ENCODE measurements around the gene NPPA.
A peak's percentile ranks its signal among the peaks of the same experiment; 100 is the strongest.
"Not testable (repeated sequence)": the region's sequence is repeated elsewhere in the genome, so short reads cannot be mapped to it uniquely, and the experiment has no call there.

The NPPA gene

DNA sequence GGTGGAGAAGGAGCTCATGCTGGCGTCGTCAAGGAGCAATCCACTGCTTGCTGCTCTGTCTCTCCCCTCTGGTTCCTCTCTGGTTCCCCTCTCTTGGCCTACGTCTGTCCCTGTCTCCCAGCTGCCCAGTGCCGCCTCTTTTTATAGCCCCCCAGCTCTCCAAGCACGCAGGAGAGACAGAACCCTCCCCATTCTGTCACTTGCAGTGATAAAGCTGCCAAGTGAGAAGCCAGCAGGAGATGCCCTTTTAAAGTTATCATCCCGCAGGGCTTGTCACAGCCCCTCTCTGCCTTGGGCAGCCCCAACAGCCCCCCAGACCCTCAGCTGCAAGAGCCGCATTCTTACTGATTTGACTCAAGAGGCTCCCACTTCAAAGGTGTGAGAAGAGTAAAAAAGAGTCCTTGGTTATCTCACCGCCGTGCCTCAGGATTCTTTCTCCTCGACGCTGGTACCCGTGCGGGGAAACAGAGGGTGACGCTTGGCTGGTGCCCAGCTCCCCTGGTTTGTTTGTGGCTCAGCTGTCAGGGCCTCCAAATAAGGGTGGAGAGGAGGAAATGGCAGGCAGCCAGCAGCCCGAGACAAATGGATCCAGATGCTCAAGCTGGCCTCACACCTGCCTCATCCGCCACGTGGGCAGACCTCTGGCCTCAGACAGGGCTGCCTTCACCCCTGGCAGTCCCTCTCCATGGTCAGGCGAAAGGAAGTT, at the start of gene NPPA:
Gene NPPA (minus strand): TSS at position 117 of the 706 bp plus-strand sequence. CDS start 99 bp downstream, at position 18.
- TF ChIP-seq GATA1 (IDR thresholded peaks at IDR 0.05; ENCODE audit: low read depth, low read length) (no peak), POLR2A (IDR thresholded peaks at IDR 0.05; ENCODE audit: low read length) (no peak)
- no peak for DNase-seq

GRCh38 chr1:11894501-11894900, 46.9 kb upstream of the NPPA start:
- DNase-seq, result not testable (repeated sequence)

DNA sequence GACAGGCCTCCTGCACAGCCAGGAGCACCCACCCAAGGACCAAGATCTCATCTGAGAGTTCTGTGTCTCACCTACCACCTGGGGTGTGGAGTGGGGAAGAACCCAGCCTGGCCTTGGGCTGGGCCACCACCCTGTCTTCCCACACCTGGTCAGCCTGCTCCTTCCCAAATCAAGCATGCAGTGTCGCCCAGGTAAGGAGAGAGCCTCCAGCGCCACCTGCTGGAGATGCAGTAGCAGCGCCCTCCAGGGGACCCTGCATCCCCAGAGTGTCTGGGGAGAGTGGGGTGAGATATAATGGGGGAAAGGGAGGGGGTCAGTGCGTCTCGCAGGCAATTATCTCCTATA, 46.3 kb upstream of the NPPA start:
- DNase-seq, result peak; percentile 65 to 84

DNA sequence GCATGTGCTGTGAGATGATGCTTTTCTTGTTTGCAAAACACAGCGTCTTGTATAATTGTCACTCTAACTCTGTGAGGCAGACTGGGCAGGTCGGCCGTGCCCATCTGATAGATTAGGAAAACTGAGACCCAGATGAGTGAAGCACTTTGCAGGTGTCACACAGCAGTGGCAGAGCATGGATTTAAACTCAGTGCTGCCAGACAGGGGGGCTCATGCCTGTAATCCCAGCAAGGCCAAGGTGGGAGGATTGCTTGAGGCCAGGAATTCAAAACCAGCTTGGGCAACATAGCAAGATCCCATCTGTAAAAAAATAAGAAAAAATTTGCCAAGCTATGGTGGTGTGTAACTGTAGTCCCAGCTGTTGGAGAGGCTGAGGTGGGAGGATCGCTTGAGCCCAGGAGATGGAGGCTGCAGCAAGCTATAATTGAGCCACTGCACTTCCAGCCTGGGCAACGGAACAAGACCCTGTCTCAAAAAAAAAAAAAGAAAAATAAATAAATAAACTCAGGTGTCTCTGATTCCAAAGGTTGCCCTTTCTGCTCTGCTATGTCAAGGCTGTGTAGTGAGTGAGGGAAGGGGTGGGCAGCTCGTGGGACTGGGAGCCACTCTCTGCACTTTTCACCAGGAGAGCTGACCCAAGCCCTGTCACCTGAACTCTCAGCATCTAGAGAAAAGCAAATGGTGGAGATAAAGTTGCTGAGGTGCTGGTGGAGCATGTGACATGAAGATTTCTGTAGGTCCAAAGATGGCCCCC, 44.0 kb upstream of the NPPA start:
- DNase-seq, result no peak

More for the DNA sequence above, 46.3 kb upstream of the NPPA start:
- TF ChIP-seq GATA1 (IDR thresholded peaks at IDR 0.05; ENCODE audit: low read depth, low read length) (no peak), POLR2A (IDR thresholded peaks at IDR 0.05; ENCODE audit: low read length) (no peak)

GRCh38 chr1:11888877-11889208, 41.3 kb upstream of the NPPA start:
- DNase-seq, result no peak
- TF ChIP-seq POLR2A (IDR thresholded peaks at IDR 0.05; ENCODE audit: low read length), result no peak

More for the DNA sequence above, 44.0 kb upstream of the NPPA start:
- TF ChIP-seq GATA1 (IDR thresholded peaks at IDR 0.05; ENCODE audit: low read depth, low read length), result no peak
- no peak for TF ChIP-seq POLR2A (IDR thresholded peaks at IDR 0.05; ENCODE audit: low read length)

DNA sequence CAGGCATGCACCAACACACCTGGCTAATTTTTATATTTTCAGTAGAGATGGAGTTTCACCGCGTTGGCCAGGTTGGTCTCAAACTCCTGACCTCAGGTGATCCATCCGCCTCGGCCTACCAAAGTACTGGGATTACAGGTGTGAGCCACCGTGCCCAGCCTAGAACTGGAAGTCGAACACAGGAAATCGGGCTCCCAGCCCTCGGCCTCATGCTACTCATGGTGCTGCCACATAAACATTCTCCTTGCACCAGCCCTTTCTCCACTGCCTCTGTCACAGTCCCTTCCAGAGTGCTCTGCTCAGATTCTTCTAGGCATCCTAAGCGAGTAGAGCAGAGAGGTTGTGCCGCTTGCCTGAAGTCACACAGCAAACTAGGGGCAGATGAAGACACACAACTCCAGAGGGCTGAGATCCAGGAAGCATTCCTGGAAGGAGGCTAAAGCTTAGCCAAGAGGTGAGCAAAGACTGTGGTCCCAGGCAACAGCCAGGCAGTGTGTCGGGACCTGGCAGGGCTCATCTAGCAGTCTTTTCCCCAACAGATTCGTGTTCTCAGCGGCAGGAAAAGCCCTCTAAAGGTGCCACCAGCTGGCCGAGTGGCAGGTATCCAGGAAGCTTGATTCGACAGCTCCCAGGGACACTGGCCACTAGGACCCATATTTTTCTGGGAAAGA, 40.8 kb upstream of the NPPA start:
- TF ChIP-seq GATA1 (IDR thresholded peaks at IDR 0.05; ENCODE audit: low read depth, low read length) (no peak), POLR2A (IDR thresholded peaks at IDR 0.05; ENCODE audit: low read length) (no peak)
- no peak for DNase-seq

- DNase-seq, result no peak
- no peak for TF ChIP-seq POLR2A (IDR thresholded peaks at IDR 0.05; ENCODE audit: low read length)
- TF ChIP-seq GATA1 (IDR thresholded peaks at IDR 0.05; ENCODE audit: low read depth, low read length), result no peak
Measured at GRCh38 chr1:11887666-11888007, 40.1 kb upstream of the NPPA start.

DNA sequence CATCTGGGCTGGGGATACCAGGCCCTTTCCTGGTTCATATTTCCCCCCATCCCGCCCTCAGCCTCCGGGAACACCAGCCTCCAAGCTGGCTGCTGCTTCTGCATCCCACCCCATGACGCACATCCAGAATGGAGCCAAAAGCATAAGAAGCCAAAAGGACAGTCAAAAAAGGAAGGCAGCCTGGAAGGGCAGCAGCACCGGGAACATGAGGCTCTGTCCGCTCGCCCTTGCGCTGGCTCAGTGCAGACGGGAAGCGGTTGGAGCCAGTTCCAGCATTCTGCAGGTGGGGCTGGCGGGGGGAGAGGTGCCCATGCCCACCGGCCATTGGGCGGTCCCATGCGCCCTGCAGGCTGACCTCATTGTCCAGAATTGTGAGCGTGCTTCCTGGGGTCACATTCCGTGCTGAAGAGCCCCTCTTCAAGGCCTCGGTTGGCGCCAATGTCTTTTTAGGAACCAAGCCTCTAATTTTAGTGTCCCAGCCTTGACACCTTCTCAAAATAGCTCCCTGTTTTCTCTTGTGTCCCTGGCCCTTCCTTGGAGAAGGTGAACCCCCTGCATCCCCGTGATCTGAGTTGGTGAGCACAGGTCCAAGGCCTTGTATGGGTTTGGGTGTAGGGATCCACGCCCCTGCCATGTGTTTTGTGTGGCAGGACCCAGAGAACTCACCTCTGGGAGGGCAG, 39.5 kb upstream of the NPPA start:
- no peak for DNase-seq
- TF ChIP-seq GATA1 (IDR thresholded peaks at IDR 0.05; ENCODE audit: low read depth, low read length), result no peak
- TF ChIP-seq POLR2A (IDR thresholded peaks at IDR 0.05; ENCODE audit: low read length), result no peak

DNA sequence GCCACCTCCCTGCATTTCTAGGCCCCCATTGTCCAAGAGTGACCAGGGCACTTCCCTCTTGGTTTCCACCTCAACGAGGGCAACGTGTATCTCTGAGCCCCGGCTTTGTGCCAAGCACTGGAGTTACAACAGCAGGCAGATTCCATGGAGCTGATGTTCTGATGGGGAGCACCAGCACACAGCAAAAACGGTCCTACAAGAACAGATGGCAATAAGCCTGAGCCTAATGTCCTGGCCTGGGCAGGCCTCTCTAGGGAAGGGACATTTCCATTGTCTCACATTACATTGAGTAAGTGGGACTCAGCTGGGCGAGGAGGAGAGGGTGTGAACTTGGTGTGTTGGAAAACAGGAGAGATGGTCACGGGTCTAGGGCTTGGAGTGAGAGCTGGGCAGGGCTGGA, 38.3 kb upstream of the NPPA start:
- no peak for DNase-seq
- TF ChIP-seq GATA1 (IDR thresholded peaks at IDR 0.05; ENCODE audit: low read depth, low read length) (no peak), POLR2A (IDR thresholded peaks at IDR 0.05; ENCODE audit: low read length) (no peak)

DNA sequence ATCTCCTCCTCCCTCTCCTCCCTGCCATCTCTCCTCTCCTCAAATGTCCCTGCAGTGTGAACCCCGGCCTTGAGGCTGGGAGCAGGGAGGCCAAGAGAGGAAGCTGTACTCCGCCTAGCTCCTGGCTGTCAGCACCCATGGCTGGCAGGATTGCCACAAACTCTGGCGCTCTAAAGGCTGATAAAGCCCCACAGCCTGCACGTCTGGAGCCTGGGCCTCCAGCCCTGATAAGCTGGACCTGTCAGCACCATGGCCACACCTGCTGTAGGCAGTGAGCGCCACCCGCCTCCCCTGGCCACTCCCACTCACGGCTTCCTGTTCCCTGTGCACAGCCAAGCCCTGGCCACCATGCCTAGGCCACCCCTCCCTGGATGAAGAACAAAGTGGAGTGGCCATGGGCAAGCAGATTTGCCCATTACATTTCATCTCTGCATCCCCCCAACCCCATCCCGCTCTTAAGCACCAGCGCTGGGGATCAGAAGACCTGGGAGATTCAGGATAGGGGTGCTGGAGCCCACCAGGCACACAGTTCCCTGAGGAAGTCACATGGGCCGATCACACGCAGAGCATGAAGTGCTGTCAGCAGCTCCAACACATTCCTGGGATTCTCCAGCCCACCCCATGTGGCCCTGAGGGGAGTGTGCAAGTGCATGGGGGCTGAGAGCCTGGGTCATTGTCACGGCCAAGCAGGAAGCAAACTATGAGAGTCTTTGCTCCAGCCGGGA, 35.4 kb upstream of the NPPA start:
- peak; percentile 63 for TF ChIP-seq POLR2A (IDR thresholded peaks at IDR 0.05; ENCODE audit: low read length)
- peak; percentile 70 for TF ChIP-seq GATA1 (IDR thresholded peaks at IDR 0.05; ENCODE audit: low read depth, low read length)
- peak; percentile 93 to 96 for DNase-seq

DNA sequence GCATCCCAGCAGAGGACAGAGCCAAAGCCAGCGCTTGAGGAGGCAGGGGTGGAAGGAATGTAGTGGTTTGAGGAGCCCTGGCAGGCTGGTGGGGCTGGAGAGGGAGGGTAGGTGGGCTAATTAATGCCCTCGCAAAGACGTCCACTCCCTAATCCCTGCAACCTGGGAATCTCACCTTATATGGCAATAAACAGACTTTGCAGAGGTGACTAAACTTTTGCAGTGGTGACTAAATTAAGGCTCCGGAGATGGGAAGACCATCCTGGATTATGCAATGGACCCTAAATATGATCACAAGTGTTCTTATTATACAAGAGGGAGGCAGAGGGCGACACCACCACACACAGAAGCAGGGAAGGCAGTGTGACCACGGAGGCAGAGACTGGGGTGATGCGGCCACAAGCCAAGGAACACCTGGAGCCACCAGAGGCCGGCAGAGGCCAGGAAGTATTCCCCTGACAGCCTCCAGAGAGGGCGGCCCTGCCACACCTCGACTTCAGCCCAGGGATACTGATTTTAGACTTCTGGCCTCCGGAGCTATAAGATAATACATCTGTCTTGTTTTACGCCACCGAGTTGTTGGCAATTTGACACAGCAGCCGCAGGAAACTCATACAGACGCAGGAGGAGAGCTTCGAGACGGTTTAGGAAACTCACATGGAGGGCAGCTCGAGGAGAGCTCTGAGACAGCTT, 34.3 kb upstream of the NPPA start:
- no peak for TF ChIP-seq POLR2A (IDR thresholded peaks at IDR 0.05; ENCODE audit: low read length)
- TF ChIP-seq GATA1 (IDR thresholded peaks at IDR 0.05; ENCODE audit: low read depth, low read length), result no peak
- DNase-seq, result peak in 1 of 2 experiments; percentile 21

DNA sequence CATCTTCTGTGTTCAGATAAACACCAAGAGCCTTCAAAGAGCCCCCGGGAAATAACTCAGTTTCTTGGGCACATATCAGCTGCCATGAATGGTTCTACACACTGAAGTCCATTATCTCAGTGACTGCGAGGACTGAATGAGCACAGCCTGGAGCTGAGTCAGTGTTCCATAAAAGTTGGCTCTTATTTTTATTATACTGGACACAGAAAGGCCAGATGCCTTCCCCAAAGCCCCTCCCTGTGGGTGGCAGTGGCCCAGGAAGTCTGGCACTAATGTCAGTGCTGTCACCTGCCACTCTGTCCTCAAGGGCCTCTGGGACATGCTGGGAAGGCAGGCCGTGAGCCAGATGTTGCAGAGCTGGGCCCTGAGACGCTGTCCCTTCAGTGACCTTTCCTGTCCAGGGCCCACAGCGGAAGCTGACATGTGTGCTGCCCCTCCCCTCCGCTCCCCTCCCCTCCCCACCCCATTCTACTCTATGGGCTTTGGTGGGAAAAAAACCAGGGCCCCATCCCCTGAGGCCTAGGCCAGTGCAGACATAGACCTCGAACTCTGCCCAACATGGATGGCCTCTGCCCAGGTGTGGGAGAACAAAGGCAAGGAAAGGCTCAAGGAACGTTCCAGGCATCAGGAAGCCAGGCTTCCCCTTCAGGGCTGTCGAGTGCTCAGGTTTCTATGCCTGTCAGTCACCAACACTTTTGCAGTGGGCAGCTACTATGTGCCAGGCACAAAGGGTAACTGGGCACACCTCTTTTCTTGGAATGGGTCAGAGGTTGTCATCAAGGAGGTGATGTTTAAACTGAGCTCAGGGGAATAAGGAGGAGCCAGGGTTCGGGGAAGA, 33.5 kb upstream of the NPPA start:
- no peak for TF ChIP-seq GATA1 (IDR thresholded peaks at IDR 0.05; ENCODE audit: low read depth, low read length)
- no peak for DNase-seq
